DND-41 (cell line): ENCODE measurements around the gene FEM1B.

ENCODE experiments used
- ATAC-seq: fragments of 200-7000 bp; cut with Tn5 transposase; 3 replicates; pipeline ENCODE4 v1.9.1; 2021; ENCODE audit warnings: low read depth; ENCODE audit not compliant: insufficient read depth
- DNase-seq: peaks from one replicate; pipeline ENCODE4 v3.0.0-alpha.2; 2020
- H2AFZ ChIP-seq: 2 replicates; pipeline ENCODE4 v1.6.0; 2012; ENCODE audit warnings: low read depth, low read length
- H3K27ac ChIP-seq: 2 replicates; pipeline ENCODE4 v1.5.1; 2012; ENCODE audit warnings: low read length, inconsistent platforms
- H3K27me3 ChIP-seq: fragments of 200-600 bp; sonication (generic); 2 replicates; pipeline ENCODE4 v1.6.0; 2012; ENCODE audit warnings: low read length, mild to moderate bottlenecking, inconsistent platforms; ENCODE audit not compliant: insufficient read depth, poor library complexity
- H3K36me3 ChIP-seq: 2 replicates; pipeline ENCODE4 v1.5.1; 2012; ENCODE audit warnings: low read length, inconsistent platforms; ENCODE audit not compliant: insufficient read depth
- H3K4me1 ChIP-seq: 2 replicates; pipeline ENCODE4 v1.5.1; 2012; ENCODE audit warnings: mild to moderate bottlenecking, low read length; ENCODE audit not compliant: insufficient read depth
- H3K4me2 ChIP-seq: 2 replicates; pipeline ENCODE4 v1.6.0; 2012; ENCODE audit warnings: mild to moderate bottlenecking, moderate library complexity, low read length, inconsistent platforms; ENCODE audit not compliant: insufficient read depth
- H3K4me3 ChIP-seq, 2 experiments: fragments of 200-600 bp in 1 of 2; shearing (Covaris generic) in 1 of 2; 2 replicates each; pipeline ENCODE4 v1.5.1; 2012 to 2016; ENCODE audit warnings: inconsistent platforms in 2 of 2, low read length in 2 of 2, mild to moderate bottlenecking in 2 of 2, low read depth in 1 of 2, moderate library complexity in 1 of 2
- H3K79me2 ChIP-seq: 2 replicates; pipeline ENCODE4 v1.6.0; 2012; ENCODE audit warnings: low read length, inconsistent platforms; ENCODE audit not compliant: insufficient read depth
- H3K9ac ChIP-seq: 2 replicates; pipeline ENCODE4 v1.6.0; 2012; ENCODE audit warnings: low read depth, mild to moderate bottlenecking, inconsistent platforms, low read length, moderate library complexity
- H3K9me3 ChIP-seq: 2 replicates; pipeline ENCODE4 v1.5.1; 2012; ENCODE audit warnings: low read length, moderate library complexity, mild to moderate bottlenecking, inconsistent platforms; ENCODE audit not compliant: insufficient read depth, severe bottlenecking
- H4K20me1 ChIP-seq: 2 replicates; pipeline ENCODE4 v1.6.0; 2012; ENCODE audit warnings: low read length; ENCODE audit not compliant: insufficient read depth
- CTCF ChIP-seq: IDR thresholded peaks from 2 replicates; pipeline ENCODE4 v1.5.1; 2012; ENCODE audit warnings: borderline replicate concordance, low read length, moderate library complexity, mild to moderate bottlenecking; ENCODE audit not compliant: poor library complexity, severe bottlenecking; ENCODE audit errors: extremely low read depth
- EZH2 ChIP-seq: IDR thresholded peaks from 3 replicates; pipeline ENCODE4 v1.6.1; 2012; ENCODE audit warnings: borderline replicate concordance, low read depth, mild to moderate bottlenecking, moderate library complexity, low read length, inconsistent platforms; ENCODE audit not compliant: severe bottlenecking

FEM1B gene

GRCh38 chr15:68340726-68341671, 63.5 kb downstream of the FEM1B start:
- H3K27ac ChIP-seq, result no peak overlapping the region
- no peak overlapping the region for H3K4me3 ChIP-seq
- no peaks in the 10 kb centered on the region for H3K9me3 ChIP-seq
- H3K36me3 ChIP-seq, result no peaks in the 10 kb centered on the region
- no peak overlapping the region for H3K9ac ChIP-seq
- TF ChIP-seq CTCF, result no peak
- no peaks in the 10 kb centered on the region for H3K27me3 ChIP-seq
- H3K79me2 ChIP-seq, result no peaks in the 10 kb centered on the region
- H2AFZ ChIP-seq, result no peak overlapping the region
- DNase-seq (no peak), ATAC-seq (no peak)
- no peak overlapping the region for H3K4me2 ChIP-seq
- no peaks in the 10 kb centered on the region; the same call in 1 of the 2 replicates for H4K20me1 ChIP-seq
- H3K4me1 ChIP-seq, result no peaks in the 10 kb centered on the region

GRCh38 chr15:68341760-68342725, 64.5 kb downstream of the FEM1B start:
- DNase-seq, result no peak
- no peak overlapping the region for H2AFZ ChIP-seq
- H3K9ac ChIP-seq, result no peak overlapping the region
- H3K4me2 ChIP-seq, result no peak overlapping the region
- ATAC-seq, result no peak
- no peak for TF ChIP-seq EZH2
- no peak for TF ChIP-seq CTCF
- H3K27me3 ChIP-seq, result no peaks in the 10 kb centered on the region
- no peaks in the 10 kb centered on the region for H3K4me1 ChIP-seq
- no peaks in the 10 kb centered on the region for H3K36me3 ChIP-seq
- H3K79me2 ChIP-seq, result no peaks in the 10 kb centered on the region
- no peaks in the 10 kb centered on the region for H3K9me3 ChIP-seq
- no peak overlapping the region for H3K27ac ChIP-seq
- no peak overlapping the region for H3K4me3 ChIP-seq
- no peaks in the 10 kb centered on the region; the same call in 1 of the 2 replicates for H4K20me1 ChIP-seq

GRCh38 chr15:68343579-68344225, 66.2 kb downstream of the FEM1B start:
- Histone ChIP-seq H3K27ac (no peak overlapping the region), H3K4me1 (no peaks in the 10 kb centered on the region), H3K4me2 (no peak overlapping the region), H3K79me2 (no peaks in the 10 kb centered on the region), H3K9ac (no peak overlapping the region), H3K9me3 (no peaks in the 10 kb centered on the region), H3K36me3 (no peaks in the 10 kb centered on the region), H4K20me1 (no peaks in the 10 kb centered on the region; the same call in 1 of the 2 replicates), H3K27me3 (no peaks in the 10 kb centered on the region), H2AFZ (no peak overlapping the region), H3K4me3 (no peak overlapping the region)
- ATAC-seq (no peak), DNase-seq (no peak)
- TF ChIP-seq EZH2, result no peak
- no peak for TF ChIP-seq CTCF
